NCI-H748 treated with DMSO at 0.1 percent for 48 hours (cell line): ENCODE data around the gene CDK14.
A peak's percentile ranks its signal among the peaks of the same experiment; 100 is the strongest.

ENCODE experiments used
- DNase-seq: peaks from one replicate; lab custom pipeline; 2025; lab: John Stamatoyannopoulos, UW

The CDK14 gene

DNA sequence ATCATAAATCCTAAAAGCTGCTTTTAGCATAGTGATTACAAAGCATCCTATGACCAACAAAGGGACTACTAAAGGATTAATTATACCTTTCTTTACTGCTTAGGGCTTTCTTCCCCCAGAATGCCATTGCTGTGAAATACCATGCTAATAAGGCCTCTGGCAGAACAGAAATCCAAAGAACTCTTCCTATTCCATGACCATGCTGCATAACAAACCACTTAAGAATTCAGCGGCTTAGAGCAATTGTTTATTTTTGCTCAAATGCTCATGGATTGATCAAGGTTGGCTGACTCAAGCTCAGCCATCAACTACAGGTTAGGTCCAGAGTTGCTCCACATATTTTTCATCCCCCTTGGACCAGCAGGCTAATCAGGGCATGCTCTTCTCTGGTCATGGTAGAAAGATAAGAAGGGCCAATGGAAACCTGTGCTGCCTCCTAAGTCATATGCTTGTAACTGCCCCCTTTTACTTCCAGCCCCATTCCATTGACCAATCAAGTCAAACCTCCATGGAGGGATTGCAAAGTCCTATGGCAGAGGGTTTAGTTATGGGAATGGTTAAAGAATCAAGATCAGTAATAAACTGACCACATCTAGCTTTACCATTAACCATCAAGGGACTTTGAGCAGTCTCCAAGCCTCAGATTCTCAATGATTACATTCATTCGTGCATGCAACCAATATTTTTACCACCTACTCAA, 423.7 kb downstream of the CDK14 start:
- DNase-seq: no peak

- DNase-seq: no peak
Measured at GRCh38 chr7:91020636-91021385, 424.7 kb downstream of the CDK14 start.

DNA sequence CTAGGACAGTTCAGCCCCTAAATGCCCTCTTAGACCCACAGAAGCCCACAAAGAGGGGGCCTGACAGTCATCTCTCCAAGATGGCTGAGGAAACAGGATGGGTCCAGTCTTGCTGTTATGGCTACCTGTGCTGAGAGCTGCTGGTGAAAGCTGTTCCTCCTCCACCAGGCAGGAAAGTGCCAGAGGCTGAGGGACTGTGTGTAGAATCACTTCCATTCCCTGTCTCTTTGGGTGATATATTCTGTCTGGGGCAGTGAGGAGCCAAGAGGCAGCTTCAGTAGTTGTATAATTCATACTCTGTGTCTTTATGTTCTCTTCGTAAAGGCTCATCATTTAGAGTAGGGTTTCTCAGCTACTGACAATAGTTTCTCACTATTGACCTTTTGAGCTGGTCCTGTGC, 425.8 kb downstream of the CDK14 start:
- DNase-seq: no peak

GRCh38 chr7:91025906-91026390, 429.8 kb downstream of the CDK14 start:
- DNase-seq: no peak

GRCh38 chr7:91029688-91030087, 433.6 kb downstream of the CDK14 start:
- DNase-seq: no peak

- DNase-seq: no peak
Measured at GRCh38 chr7:91030680-91031380, 434.7 kb downstream of the CDK14 start.

GRCh38 chr7:91031757-91032156, 435.6 kb downstream of the CDK14 start:
- DNase-seq: peak; percentile 43

DNA sequence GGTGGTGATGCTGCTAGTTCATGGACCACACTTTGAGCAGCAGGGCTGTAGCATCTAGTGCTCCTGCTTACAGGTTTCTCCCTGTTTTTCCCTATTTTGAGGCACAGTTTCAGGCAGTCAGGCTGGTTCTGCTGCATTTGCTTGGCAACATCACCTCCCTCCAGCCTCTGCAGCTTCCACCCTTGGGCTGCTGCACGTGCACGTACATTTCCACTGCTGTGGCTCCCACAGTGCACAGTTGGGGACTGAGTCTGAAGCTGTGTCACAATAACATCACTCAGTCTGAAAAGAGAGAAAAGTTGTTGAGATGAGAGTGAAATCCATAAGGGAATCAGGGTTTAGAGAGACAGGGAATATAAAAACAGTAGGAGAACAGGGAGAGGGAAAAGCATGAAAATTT, 437.5 kb downstream of the CDK14 start:
- DNase-seq: peak; percentile 29

DNA sequence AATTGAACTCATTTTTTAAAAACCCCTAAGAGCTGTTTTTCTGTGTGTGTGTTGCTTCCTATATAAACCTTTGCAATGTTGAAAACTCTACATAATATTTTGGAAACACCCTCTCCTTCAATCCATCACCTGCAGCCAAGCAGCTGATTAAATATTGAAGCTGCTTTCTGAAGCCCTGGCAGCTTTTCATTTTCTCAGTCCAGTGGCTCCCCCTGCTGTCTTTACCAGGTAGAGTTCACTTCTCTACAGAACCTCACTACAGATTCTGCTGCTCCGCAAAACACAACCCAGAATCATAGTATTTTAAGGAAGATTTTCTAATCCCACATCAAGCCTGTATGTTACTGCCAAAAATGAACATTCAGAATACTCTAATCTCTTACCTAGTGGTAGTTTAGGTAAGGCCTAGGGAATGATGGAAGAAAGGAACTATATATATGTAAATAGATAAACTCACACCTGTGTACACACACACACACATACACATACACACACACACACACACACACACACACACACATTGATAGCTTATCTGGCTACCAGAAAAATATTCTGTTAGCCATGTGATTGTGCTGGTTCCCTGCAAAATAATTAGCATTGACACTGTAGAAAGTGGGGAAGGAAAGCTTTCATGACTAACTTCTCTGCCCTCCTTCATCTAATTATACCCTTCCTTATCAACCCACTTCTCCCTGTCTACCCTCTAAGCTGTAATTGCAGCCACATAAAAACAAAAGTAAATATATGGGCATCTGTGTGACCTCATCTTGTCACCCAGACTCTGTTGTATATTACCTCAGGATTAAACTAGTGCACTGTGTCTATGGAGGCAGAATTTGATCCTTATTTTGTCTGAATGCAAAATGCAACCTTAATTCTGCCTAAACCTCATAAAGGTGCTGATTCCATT, 438.6 kb downstream of the CDK14 start:
- DNase-seq: peak; percentile 84

DNA sequence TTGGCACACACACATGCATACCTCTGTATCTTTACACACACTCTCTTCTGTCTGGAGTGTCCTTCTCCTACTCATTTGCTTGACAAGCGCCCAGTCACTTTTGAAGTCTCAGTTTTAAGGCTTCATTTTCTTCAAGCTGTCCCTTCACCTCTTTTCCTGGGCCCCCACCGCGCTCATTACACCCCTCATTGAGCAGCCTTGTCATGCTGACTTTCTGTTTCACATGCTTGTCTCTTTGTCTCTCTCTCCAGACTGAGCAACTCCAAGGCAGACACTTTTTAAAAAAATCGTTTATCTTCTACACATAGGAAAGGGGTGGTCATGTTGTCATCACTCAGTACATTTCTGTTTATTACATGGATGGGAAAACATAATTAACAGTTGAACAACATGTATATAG, 442.9 kb downstream of the CDK14 start:
- DNase-seq: no peak

DNA sequence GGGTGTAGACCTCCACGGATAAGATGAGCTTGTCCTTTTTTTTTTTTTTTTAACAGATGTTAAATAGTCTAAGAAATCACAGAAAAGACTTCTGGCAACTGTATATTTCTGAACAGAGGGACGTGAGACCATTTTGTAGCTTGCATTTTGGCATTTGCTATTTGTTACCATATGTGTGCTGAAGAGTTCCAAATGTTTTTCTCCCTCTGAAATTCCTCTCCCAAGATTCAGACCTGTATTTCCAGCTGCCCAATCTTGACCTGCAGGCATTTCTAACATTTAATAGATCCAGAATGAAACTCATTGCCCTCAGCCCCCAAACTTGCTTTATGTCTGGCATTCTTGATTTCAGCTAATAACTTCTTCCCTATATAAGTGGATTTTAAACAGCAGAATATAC, 445.0 kb downstream of the CDK14 start:
- no peak for DNase-seq

- DNase-seq: no peak
Measured at GRCh38 chr7:91041901-91042484, 445.9 kb downstream of the CDK14 start.

GRCh38 chr7:91043186-91043585, 447.1 kb downstream of the CDK14 start:
- no peak for DNase-seq

GRCh38 chr7:91043924-91044645, 448.0 kb downstream of the CDK14 start:
- DNase-seq: no peak

GRCh38 chr7:91045606-91046005, 449.5 kb downstream of the CDK14 start:
- DNase-seq: no peak

GRCh38 chr7:91046322-91047089, 450.4 kb downstream of the CDK14 start:
- DNase-seq: no peak

DNA sequence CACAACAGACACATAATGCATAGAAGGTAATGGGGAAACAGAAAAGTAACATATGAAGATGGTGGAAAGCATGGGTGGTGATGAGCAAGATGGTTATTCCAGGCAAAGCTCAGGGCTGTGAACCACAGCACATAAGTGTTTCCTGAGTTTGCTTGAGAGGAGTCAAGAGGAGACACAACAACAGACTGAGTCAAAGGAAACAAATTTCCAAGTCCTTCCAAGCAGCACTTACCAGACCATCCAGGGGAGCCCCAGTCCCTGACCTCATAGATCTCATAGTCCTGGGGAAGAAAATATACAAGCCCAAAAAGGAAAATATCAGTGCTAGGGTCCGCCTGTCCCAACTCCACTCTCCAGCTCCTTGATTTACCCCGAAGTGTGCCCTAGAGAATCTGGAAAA, 451.5 kb downstream of the CDK14 start:
- no peak for DNase-seq

GRCh38 chr7:91050677-91051076, 454.6 kb downstream of the CDK14 start:
- no peak for DNase-seq

GRCh38 chr7:91051966-91052365, 455.8 kb downstream of the CDK14 start:
- DNase-seq: no peak

GRCh38 chr7:91054374-91054773, 458.3 kb downstream of the CDK14 start:
- no peak for DNase-seq
